ENCODE data around the gene NT5DC2.

The NT5DC2 gene

DNA sequence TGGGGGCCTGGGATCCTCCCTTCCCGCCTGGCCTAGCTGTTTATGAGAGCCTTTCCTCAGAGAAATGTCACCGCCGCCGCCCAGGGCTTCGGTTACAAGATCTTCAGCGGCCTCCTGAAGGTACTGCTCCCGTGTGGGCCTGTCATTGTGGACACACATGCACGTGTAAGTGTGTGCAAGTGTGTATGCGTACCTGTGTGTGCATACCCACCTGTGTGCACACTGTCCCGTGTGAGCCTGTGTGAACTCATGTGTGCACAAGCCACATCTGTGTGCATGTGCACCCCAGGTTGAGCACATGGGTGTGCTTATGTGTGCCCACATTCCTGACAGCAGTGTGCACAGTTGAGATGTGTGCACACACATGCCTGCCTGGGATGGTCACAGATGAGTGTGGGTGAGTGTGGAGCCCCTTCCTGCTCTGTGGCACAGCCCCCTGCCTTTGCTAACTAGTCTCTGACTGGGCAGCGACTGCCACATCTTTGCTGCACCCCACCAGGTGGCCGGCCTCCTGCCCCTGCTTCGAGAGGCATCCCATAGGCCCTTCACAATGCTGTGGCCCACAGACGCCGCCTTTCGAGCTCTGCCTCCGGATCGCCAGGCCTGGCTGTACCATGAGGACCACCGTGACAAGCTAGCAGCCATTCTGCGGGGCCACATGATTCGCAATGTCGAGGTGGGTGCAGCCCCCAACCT, 14.1 kb downstream of the NT5DC2 start:
- H3K4me1 ChIP-seq (ENCODE audit: insufficient read depth, low read length): no peaks in the 10 kb centered on the region
- no peaks in the 10 kb centered on the region for H3K36me3 ChIP-seq (ENCODE audit: insufficient read depth, low read length)
- H3K27ac ChIP-seq (ENCODE audit: low read length): no peak overlapping the region
- H3K79me2 ChIP-seq (ENCODE audit: insufficient read depth, low read length): no peaks in the 10 kb centered on the region
- H3K9ac ChIP-seq (ENCODE audit: low read depth, low read length): no peak overlapping the region
- DNase-seq (no peak), ATAC-seq (ENCODE audit: insufficient read depth, low read depth) (no peak)
- no peaks in the 10 kb centered on the region for H3K9me3 ChIP-seq (ENCODE audit: insufficient read depth, low read length, severe bottlenecking)
- no peak for TF ChIP-seq EZH2 (IDR thresholded peaks at IDR 0.05; ENCODE audit: borderline replicate concordance, low read depth, low read length, severe bottlenecking)
- TF ChIP-seq, protein P1, sequence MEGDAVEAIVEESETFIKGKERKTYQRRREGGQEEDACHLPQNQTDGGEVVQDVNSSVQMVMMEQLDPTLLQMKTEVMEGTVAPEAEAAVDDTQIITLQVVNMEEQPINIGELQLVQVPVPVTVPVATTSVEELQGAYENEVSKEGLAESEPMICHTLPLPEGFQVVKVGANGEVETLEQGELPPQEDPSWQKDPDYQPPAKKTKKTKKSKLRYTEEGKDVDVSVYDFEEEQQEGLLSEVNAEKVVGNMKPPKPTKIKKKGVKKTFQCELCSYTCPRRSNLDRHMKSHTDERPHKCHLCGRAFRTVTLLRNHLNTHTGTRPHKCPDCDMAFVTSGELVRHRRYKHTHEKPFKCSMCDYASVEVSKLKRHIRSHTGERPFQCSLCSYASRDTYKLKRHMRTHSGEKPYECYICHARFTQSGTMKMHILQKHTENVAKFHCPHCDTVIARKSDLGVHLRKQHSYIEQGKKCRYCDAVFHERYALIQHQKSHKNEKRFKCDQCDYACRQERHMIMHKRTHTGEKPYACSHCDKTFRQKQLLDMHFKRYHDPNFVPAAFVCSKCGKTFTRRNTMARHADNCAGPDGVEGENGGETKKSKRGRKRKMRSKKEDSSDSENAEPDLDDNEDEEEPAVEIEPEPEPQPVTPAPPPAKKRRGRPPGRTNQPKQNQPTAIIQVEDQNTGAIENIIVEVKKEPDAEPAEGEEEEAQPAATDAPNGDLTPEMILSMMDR (IDR thresholded peaks at IDR 0.05; ENCODE audit: borderline replicate concordance, extremely low read depth, low read length, poor library complexity, severe bottlenecking): no peak
- H3K4me3 ChIP-seq (ENCODE audit: low read depth in 1 of 2, low read length in 2 of 2): no peak overlapping the region
- H4K20me1 ChIP-seq (ENCODE audit: insufficient read depth, low read length): no peaks in the 10 kb centered on the region; the same call in 1 of the 2 replicates
- H2AFZ ChIP-seq (ENCODE audit: low read depth, low read length): no peak overlapping the region
- no peak overlapping the region for H3K4me2 ChIP-seq (ENCODE audit: insufficient read depth, low read length)
- H3K27me3 ChIP-seq (ENCODE audit: insufficient read depth, low read length, poor library complexity): no peaks in the 10 kb centered on the region

DNA sequence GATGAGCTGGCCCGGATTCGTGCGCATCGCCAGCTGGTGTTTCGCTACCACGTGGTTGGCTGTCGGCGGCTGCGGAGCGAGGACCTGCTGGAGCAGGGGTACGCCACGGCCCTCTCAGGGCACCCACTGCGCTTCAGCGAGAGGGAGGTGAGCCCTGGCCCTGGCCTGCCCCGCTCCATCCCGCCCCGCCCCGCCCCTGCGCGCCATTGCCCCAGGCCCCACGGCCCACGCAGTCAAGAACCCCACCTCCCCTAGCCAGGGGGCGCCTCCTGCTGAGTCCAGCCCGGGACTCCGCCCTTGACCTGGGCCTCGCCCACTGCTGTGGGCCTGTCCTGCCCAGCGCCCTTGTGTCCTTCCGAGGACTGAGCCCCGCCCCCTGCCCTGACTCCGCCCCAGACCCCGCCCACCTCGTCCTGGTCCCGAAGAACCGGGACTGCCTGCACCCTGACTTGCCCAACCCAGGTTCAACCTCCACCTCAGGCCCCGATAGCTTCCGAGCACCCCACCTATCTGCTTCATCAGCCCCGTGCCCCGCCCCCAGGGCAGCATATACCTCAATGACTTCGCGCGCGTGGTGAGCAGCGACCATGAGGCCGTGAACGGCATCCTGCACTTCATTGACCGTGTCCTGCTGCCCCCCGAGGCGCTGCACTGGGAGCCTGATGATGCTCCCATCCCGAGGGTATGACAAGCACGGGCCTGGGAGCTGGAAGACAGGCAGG, 14.8 kb downstream of the NT5DC2 start:
- DNase-seq (no peak), ATAC-seq (ENCODE audit: insufficient read depth, low read depth) (no peak)
- H3K9me3 ChIP-seq (ENCODE audit: insufficient read depth, low read length, severe bottlenecking): no peaks in the 10 kb centered on the region
- no peak overlapping the region for H3K27ac ChIP-seq (ENCODE audit: low read length)
- H3K27me3 ChIP-seq (ENCODE audit: insufficient read depth, low read length, poor library complexity): no peaks in the 10 kb centered on the region
- TF ChIP-seq, protein P1 (IDR thresholded peaks at IDR 0.05; ENCODE audit: borderline replicate concordance, extremely low read depth, low read length, poor library complexity, severe bottlenecking): no peak
- no peak for TF ChIP-seq EZH2 (IDR thresholded peaks at IDR 0.05; ENCODE audit: borderline replicate concordance, low read depth, low read length, severe bottlenecking)
- H4K20me1 ChIP-seq (ENCODE audit: insufficient read depth, low read length): peaks cover under 1% of the 10 kb centered on the region; the same call in 1 of the 2 replicates
- H3K36me3 ChIP-seq (ENCODE audit: insufficient read depth, low read length): no peaks in the 10 kb centered on the region
- H3K4me3 ChIP-seq (ENCODE audit: low read depth in 1 of 2, low read length in 2 of 2): no peak overlapping the region
- H3K9ac ChIP-seq (ENCODE audit: low read depth, low read length): no peak overlapping the region
- H3K79me2 ChIP-seq (ENCODE audit: insufficient read depth, low read length): no peaks in the 10 kb centered on the region
- no peak overlapping the region for H3K4me2 ChIP-seq (ENCODE audit: insufficient read depth, low read length)
- H3K4me1 ChIP-seq (ENCODE audit: insufficient read depth, low read length): no peaks in the 10 kb centered on the region
- no peak overlapping the region for H2AFZ ChIP-seq (ENCODE audit: low read depth, low read length)

DNA sequence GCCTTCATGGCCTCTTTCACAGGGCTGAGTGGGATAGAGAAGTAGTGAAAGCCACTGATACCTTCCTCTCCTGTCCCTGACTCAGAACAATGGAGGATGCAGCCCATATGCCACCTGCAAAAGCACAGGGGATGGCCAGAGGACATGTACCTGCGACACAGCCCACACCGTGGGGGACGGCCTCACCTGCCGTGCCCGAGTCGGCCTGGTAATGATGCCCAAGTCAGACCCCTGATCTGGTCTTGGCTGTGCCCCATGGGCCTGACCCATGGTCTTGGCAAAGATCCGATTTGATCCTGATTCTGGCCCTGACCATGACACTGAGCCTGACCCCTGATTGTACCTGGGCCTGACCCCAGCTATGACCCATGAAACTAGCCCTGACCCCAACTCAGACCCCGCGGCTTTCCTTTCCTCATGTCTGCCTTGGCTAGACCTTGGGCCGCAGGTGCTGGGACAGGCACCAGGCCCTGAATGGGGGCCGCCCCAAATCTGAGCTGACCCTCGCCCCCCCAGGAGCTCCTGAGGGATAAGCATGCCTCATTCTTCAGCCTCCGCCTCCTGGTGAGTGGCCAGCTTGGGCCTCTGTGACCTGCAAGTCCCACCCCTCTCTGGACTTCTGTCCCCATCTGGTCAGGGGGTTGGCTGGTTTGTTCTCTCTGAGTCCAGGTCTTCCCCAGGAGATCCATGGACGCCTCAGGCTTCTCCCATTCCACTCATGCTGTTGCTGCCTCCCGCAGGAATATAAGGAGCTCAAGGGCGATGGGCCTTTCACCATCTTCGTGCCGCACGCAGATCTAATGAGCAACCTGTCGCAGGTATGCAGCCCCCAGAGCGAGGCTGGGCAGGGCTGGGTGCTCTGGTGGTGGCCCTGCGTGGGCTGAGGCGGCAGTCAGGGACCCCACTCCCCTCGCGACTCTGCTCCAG, 15.6 kb downstream of the NT5DC2 start:
- H3K9me3 ChIP-seq (ENCODE audit: insufficient read depth, low read length, severe bottlenecking): no peaks in the 10 kb centered on the region
- H3K79me2 ChIP-seq (ENCODE audit: insufficient read depth, low read length): no peaks in the 10 kb centered on the region
- TF ChIP-seq, protein P1 (IDR thresholded peaks at IDR 0.05; ENCODE audit: borderline replicate concordance, extremely low read depth, low read length, poor library complexity, severe bottlenecking): no peak
- H3K27me3 ChIP-seq (ENCODE audit: insufficient read depth, low read length, poor library complexity): no peaks in the 10 kb centered on the region
- no peaks in the 10 kb centered on the region for H3K36me3 ChIP-seq (ENCODE audit: insufficient read depth, low read length)
- no peak overlapping the region for H3K27ac ChIP-seq (ENCODE audit: low read length)
- ATAC-seq (ENCODE audit: insufficient read depth, low read depth) (no peak), DNase-seq (no peak)
- H3K4me3 ChIP-seq (ENCODE audit: low read depth in 1 of 2, low read length in 2 of 2): no peak overlapping the region
- no peaks in the 10 kb centered on the region for H3K4me1 ChIP-seq (ENCODE audit: insufficient read depth, low read length)
- H4K20me1 ChIP-seq (ENCODE audit: insufficient read depth, low read length): peaks cover 5% of the 10 kb centered on the region; the same call in 1 of the 2 replicates
- no peak overlapping the region for H3K9ac ChIP-seq (ENCODE audit: low read depth, low read length)
- no peak overlapping the region for H3K4me2 ChIP-seq (ENCODE audit: insufficient read depth, low read length)
- H2AFZ ChIP-seq (ENCODE audit: low read depth, low read length): no peak overlapping the region
